ENCODE measurements around the gene ALPL.

ALPL gene

DNA sequence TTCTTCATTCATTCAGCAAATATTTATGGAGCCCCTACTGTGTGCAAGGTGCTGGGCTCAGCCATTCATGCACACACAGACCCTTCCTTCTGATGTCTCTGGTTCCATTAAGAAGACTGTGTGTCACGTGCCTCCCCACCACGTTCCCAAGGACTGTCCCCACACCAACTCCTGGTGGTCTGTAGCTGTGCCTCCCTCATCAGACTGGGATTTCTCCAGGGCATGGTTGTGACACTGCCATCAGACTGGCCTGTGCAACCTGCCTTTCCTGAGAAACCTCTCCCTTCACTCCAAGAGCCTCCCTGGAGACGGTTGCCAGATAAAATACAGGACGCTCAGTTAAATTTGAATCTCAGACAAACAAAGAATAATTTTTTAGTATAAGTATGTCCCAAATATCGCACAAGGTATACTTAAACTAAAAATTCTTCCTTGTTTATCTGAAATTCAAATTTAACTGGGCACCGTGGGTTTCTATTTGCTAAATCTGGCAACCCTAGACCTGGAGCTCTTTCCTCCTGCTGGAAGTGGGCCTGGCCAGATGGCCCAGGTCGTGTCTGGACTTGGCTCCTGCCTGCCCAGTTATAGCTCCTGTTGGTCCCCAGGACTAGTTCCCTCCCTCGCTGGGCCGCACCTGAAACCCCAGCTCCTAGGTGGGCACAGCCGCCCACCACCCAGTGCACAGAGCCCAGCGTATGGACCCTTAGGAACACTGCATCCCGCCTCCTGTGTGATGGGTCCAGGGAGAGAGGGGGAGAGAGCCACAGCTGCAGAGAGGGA, 83.1 kb downstream of the ALPL start:
- Histone ChIP-seq H3K4me3 (ENCODE audit: low read length in 2 of 2) (no peak overlapping the region), H3K9me3 (ENCODE audit: control insufficient read depth in 2 of 2, low read length in 2 of 2) (no peaks in the 10 kb centered on the region), H3K27me3 (ENCODE audit: control insufficient read depth in 1 of 2, insufficient read depth in 2 of 2, low read length in 2 of 2) (peaks cover 13 to 33% of the 10 kb centered on the region in 2 donors), H3K36me3 (ENCODE audit: control insufficient read depth in 2 of 2, insufficient read depth in 2 of 2, low read length in 2 of 2) (no peaks in the 10 kb centered on the region), H3K9ac (ENCODE audit: low read length in 2 of 2) (no peak overlapping the region), H3K4me1 (ENCODE audit: control insufficient read depth, insufficient read depth, low read length) (peaks cover 2% of the 10 kb centered on the region), H3K27ac (ENCODE audit: low read length) (no peak overlapping the region)

DNA sequence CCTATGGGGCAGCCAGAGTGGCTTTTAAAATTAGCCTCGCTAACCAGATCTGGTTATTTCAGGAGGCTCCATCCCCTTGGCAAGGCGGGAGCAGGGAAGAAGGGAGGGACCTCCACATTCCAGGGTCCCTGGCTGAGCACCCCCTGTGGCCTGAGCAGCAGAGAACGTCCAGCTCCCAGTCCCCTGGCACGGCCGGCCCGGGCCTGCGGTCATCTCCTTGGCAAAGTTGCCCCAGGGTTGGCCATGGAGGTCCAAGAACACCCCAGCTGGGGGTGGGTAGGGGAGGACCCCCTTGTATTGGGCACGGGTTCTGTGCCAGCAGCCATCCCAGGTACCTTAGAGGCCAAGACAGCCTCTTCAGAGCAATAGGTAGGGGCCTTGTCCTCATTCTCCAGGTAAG, 84.0 kb downstream of the ALPL start:
- Histone ChIP-seq H3K4me3 (ENCODE audit: low read length in 2 of 2) (no peak overlapping the region), H3K9ac (ENCODE audit: low read length in 2 of 2) (no peak overlapping the region), H3K27ac (ENCODE audit: low read length) (no peak overlapping the region), H3K4me1 (ENCODE audit: control insufficient read depth, insufficient read depth, low read length) (peaks cover 2% of the 10 kb centered on the region), H3K36me3 (ENCODE audit: control insufficient read depth in 2 of 2, insufficient read depth in 2 of 2, low read length in 2 of 2) (no peaks in the 10 kb centered on the region), H3K9me3 (ENCODE audit: control insufficient read depth in 2 of 2, low read length in 2 of 2) (no peaks in the 10 kb centered on the region), H3K27me3 (ENCODE audit: control insufficient read depth in 1 of 2, insufficient read depth in 2 of 2, low read length in 2 of 2) (peaks cover 13 to 33% of the 10 kb centered on the region in 2 donors)

DNA sequence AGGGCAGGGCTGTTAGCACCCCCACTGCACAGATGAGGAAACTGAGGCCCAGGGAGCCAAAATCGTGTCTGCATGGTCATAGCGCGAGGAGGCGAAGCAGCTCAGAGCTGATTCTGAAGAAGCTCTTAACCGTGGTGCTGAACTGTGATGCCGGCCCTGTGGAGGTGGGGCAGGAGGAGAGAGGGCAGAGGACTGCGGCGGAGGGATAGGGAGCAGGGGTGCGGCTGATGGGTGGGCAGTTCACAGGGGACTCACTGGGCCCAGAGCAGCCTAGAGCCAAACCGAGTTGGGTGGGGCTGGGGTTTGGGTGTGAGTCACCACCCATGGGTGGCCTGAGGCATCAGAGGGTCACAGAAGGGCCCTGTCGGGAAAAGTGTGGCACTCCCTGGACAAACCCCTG, 85.3 kb downstream of the ALPL start:
- H3K27me3 ChIP-seq (ENCODE audit: control insufficient read depth in 1 of 2, insufficient read depth in 2 of 2, low read length in 2 of 2) = peaks cover 13 to 27% of the 10 kb centered on the region in 2 donors
- no peak overlapping the region for H3K9ac ChIP-seq (ENCODE audit: low read length in 2 of 2)
- H3K36me3 ChIP-seq (ENCODE audit: control insufficient read depth in 2 of 2, insufficient read depth in 2 of 2, low read length in 2 of 2) = no peaks in the 10 kb centered on the region
- no peak overlapping the region for H3K4me3 ChIP-seq (ENCODE audit: low read length in 2 of 2)
- no peak overlapping the region for H3K27ac ChIP-seq (ENCODE audit: low read length)
- H3K9me3 ChIP-seq (ENCODE audit: control insufficient read depth in 2 of 2, low read length in 2 of 2) = no peaks in the 10 kb centered on the region
- H3K4me1 ChIP-seq (ENCODE audit: control insufficient read depth, insufficient read depth, low read length) = peaks cover 2% of the 10 kb centered on the region

DNA sequence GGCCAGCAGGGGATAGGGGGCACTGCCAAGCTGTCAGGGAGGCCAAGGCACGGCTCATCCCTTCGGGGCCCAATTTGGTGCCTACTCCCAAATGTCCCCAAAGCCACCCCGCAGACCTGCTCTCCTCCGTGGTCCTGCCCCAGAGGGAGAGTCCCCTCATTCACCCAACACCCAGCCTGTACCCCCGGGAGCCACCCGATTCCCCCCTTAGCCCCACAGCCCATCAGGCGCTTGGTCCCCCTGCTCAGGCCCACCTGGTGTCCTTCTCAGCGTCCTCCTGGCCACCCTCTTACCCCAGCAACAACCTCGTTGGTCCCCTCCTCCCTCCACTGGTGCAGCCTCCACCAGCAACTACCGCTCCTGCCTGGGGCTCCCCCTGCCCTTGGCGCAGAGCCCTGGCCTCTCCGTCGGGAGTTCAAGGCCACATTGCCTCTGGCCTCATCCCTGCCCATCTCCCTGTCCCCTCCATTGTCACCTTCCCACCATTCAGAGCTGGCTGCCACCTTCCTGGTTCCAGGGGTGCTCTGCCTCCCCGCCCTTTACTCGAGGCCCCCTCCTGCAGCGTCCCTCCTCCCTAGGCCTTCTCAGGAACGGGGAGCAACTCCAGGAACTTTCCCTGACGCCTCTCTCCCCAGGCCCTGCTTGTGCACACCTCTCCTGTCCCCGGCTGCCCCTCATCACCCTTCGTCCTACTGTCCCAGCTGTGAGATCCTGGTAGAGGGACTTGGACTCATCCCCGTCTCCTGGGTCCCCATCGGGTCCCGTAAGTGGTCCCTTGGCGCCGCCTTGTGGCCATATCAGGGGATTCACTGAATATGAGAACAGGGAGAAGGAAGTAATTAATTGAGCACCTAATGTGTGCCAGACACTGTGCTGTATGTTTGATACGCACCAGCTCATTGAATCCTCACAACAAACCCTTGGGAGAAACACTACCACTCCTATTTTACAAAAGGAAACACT, 86.0 kb downstream of the ALPL start:
- no peak overlapping the region for H3K27ac ChIP-seq (ENCODE audit: low read length)
- H3K9ac ChIP-seq (ENCODE audit: low read length in 2 of 2) = no peak overlapping the region
- H3K27me3 ChIP-seq (ENCODE audit: control insufficient read depth in 1 of 2, insufficient read depth in 2 of 2, low read length in 2 of 2) = peaks cover 13 to 26% of the 10 kb centered on the region in 2 donors
- H3K4me1 ChIP-seq (ENCODE audit: control insufficient read depth, insufficient read depth, low read length) = peaks cover 2% of the 10 kb centered on the region
- no peaks in the 10 kb centered on the region for H3K36me3 ChIP-seq (ENCODE audit: control insufficient read depth in 2 of 2, insufficient read depth in 2 of 2, low read length in 2 of 2)
- H3K4me3 ChIP-seq (ENCODE audit: low read length in 2 of 2) = no peak overlapping the region
- no peaks in the 10 kb centered on the region for H3K9me3 ChIP-seq (ENCODE audit: control insufficient read depth in 2 of 2, low read length in 2 of 2)

DNA sequence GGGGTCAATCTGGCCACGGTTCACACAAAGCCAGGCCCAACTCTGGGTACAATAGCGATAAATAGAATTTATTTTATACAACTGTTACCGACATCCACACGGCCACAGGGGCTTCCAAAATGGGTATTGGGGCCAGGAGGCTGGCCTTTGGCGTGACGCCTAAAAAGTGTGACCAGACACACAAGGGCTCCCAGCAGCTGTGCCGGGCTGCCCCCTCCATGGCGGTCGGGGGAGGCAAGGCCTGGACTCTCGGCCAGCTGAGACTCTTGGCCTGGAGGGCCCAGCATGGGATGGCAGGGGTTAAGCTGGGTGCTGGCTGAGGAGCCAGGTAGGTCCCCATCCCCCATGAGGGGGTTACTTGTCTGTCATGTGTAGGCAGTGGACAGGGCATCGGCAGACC, 87.0 kb downstream of the ALPL start:
- H3K4me1 ChIP-seq (ENCODE audit: control insufficient read depth, insufficient read depth, low read length) = no peaks in the 10 kb centered on the region
- no peaks in the 10 kb centered on the region for H3K9me3 ChIP-seq (ENCODE audit: control insufficient read depth in 2 of 2, low read length in 2 of 2)
- H3K36me3 ChIP-seq (ENCODE audit: control insufficient read depth in 2 of 2, insufficient read depth in 2 of 2, low read length in 2 of 2) = no peaks in the 10 kb centered on the region
- peaks cover 13 to 18% of the 10 kb centered on the region in 2 donors for H3K27me3 ChIP-seq (ENCODE audit: control insufficient read depth in 1 of 2, insufficient read depth in 2 of 2, low read length in 2 of 2)
- H3K4me3 ChIP-seq (ENCODE audit: low read length in 2 of 2) = no peak overlapping the region
- H3K27ac ChIP-seq (ENCODE audit: low read length) = no peak overlapping the region
- H3K9ac ChIP-seq (ENCODE audit: low read length in 2 of 2) = no peak overlapping the region

DNA sequence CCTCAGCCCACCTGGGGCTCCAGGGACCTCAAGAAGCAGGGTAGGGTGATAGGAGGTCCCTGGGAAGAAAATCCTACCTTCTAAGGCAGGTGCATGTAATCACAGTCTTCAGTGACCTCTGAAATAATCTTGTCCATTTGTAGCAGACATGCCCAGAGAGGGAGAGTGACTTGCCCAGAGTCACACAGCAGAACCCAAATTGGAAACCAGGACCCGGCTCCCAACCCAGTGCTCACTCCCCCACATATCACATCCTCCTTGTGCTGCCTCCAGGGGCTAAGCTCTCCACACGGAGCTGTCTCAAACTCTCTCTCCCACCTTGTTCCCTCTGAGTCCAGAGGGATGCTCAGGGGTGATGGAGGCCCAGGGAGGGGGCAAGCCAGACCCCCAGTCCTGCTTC, 87.4 kb downstream of the ALPL start:
- Histone ChIP-seq H3K9me3 (ENCODE audit: control insufficient read depth in 2 of 2, low read length in 2 of 2) (no peaks in the 10 kb centered on the region), H3K27ac (ENCODE audit: low read length) (no peak overlapping the region), H3K36me3 (ENCODE audit: control insufficient read depth in 2 of 2, insufficient read depth in 2 of 2, low read length in 2 of 2) (no peaks in the 10 kb centered on the region), H3K4me3 (ENCODE audit: low read length in 2 of 2) (no peak overlapping the region), H3K27me3 (ENCODE audit: control insufficient read depth in 1 of 2, insufficient read depth in 2 of 2, low read length in 2 of 2) (peaks cover 12 to 15% of the 10 kb centered on the region in 2 donors), H3K9ac (ENCODE audit: low read length in 2 of 2) (no peak overlapping the region), H3K4me1 (ENCODE audit: control insufficient read depth, insufficient read depth, low read length) (no peaks in the 10 kb centered on the region)

DNA sequence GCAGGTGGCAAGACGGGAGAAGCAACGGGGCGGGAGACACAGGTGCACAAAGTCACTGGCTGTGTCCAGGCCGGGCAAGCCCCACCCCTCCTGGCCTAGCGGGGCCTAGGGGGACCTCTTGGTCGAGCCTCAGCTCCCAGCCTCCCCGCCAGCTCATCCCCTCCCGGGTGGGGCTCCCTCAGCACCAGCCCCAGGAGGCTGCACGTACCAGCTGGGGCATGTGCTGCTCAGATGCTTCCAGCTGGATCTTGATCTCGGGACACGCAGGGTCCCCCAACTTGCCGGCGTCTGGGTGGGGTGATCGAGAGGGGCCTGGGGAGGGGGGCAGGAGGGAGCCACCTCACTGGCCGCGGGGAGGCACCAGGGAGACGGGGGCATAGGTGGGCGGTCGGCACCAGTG, 88.5 kb downstream of the ALPL start:
- H3K36me3 ChIP-seq (ENCODE audit: control insufficient read depth in 2 of 2, insufficient read depth in 2 of 2, low read length in 2 of 2) = no peaks in the 10 kb centered on the region

DNA sequence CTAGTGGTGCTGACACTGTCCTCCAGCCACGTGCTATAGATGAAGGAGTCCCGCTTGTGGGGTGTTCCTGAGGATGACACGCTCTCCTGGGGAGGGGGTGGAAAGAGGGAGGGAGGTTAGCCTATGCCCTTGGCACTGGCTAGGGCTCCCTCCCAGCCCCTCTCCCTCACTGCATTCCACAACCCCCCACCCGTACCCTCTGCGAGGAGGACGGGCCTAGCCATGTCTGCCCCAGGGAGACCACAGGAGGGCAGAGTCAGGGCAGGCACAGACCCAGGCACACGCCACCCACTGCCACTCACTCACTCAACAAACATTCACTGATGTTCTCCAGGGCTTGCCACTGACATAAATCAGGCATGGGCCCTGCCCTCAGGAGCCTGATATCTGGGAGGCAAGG, 89.2 kb downstream of the ALPL start:
- H3K4me1 ChIP-seq (ENCODE audit: control insufficient read depth, insufficient read depth, low read length) = no peaks in the 10 kb centered on the region
- no peak overlapping the region for H3K4me3 ChIP-seq (ENCODE audit: low read length in 2 of 2)
- H3K36me3 ChIP-seq (ENCODE audit: control insufficient read depth in 2 of 2, insufficient read depth in 2 of 2, low read length in 2 of 2) = no peaks in the 10 kb centered on the region
- H3K27ac ChIP-seq (ENCODE audit: low read length) = no peak overlapping the region
- H3K9ac ChIP-seq (ENCODE audit: low read length in 2 of 2) = no peak overlapping the region
- H3K27me3 ChIP-seq (ENCODE audit: control insufficient read depth in 1 of 2, insufficient read depth in 2 of 2, low read length in 2 of 2) = peaks cover 14 to 18% of the 10 kb centered on the region in 2 donors
- no peaks in the 10 kb centered on the region for H3K9me3 ChIP-seq (ENCODE audit: control insufficient read depth in 2 of 2, low read length in 2 of 2)

More for the DNA sequence above, 88.5 kb downstream of the ALPL start:
- Histone ChIP-seq H3K9ac (ENCODE audit: low read length in 2 of 2) (no peak overlapping the region), H3K27me3 (ENCODE audit: control insufficient read depth in 1 of 2, insufficient read depth in 2 of 2, low read length in 2 of 2) (peaks cover 14 to 20% of the 10 kb centered on the region in 2 donors), H3K9me3 (ENCODE audit: control insufficient read depth in 2 of 2, low read length in 2 of 2) (no peaks in the 10 kb centered on the region), H3K4me1 (ENCODE audit: control insufficient read depth, insufficient read depth, low read length) (no peaks in the 10 kb centered on the region), H3K27ac (ENCODE audit: low read length) (no peak overlapping the region), H3K4me3 (ENCODE audit: low read length in 2 of 2) (no peak overlapping the region)

DNA sequence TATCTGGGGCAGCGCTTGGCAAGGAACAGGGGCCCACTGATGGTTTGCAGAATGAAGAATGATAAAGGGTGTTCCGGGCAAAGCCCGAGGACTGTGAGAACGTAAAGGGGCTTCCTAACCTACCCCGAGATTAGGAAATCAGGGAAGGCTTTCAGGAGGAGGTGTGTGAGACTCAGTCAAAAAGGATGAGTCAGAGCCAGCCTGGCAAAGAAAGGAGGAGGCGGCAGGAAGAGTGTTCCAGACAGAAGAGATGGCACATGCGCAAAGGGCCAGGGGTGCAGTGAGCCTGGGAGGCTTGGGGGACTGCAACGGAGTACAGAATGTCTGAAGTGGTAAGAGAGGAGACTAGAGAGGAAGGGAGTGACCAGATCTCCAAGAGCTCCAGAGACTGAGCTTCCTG, 89.7 kb downstream of the ALPL start:
- H3K4me3 ChIP-seq (ENCODE audit: low read length in 2 of 2) = no peak overlapping the region
- no peaks in the 10 kb centered on the region for H3K4me1 ChIP-seq (ENCODE audit: control insufficient read depth, insufficient read depth, low read length)
- no peaks in the 10 kb centered on the region for H3K9me3 ChIP-seq (ENCODE audit: control insufficient read depth in 2 of 2, low read length in 2 of 2)
- H3K9ac ChIP-seq (ENCODE audit: low read length in 2 of 2) = no peak overlapping the region
- H3K27ac ChIP-seq (ENCODE audit: low read length) = no peak overlapping the region
- H3K36me3 ChIP-seq (ENCODE audit: control insufficient read depth in 2 of 2, insufficient read depth in 2 of 2, low read length in 2 of 2) = no peaks in the 10 kb centered on the region
- H3K27me3 ChIP-seq (ENCODE audit: control insufficient read depth in 1 of 2, insufficient read depth in 2 of 2, low read length in 2 of 2) = peaks cover 11 to 18% of the 10 kb centered on the region in 2 donors

DNA sequence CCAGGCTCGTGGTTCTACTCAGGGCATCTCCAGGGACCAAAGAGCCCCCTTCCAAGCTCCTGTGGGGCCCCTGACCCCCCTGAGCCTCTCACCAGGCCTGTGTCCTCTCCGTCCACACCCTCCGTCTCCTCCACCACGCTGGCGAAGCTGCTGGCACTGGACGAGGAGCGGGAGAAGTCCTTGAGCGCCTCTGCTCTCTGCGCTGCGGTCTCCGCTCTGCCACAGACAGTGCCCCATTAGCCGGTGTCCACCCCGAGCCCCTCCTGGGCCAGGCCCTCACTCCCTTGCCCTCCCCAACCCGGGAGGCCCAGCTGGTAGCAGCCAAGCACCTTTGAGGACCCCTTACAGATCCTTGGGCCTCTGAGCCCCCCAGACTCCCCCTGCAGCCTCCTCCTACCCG, 90.2 kb downstream of the ALPL start:
- H3K4me3 ChIP-seq (ENCODE audit: low read length in 2 of 2) = no peak overlapping the region
- no peaks in the 10 kb centered on the region for H3K36me3 ChIP-seq (ENCODE audit: control insufficient read depth in 2 of 2, insufficient read depth in 2 of 2, low read length in 2 of 2)
- H3K27me3 ChIP-seq (ENCODE audit: control insufficient read depth in 1 of 2, insufficient read depth in 2 of 2, low read length in 2 of 2) = peaks cover 10 to 18% of the 10 kb centered on the region in 2 donors
- no peaks in the 10 kb centered on the region for H3K4me1 ChIP-seq (ENCODE audit: control insufficient read depth, insufficient read depth, low read length)
- no peaks in the 10 kb centered on the region for H3K9me3 ChIP-seq (ENCODE audit: control insufficient read depth in 2 of 2, low read length in 2 of 2)
- H3K9ac ChIP-seq (ENCODE audit: low read length in 2 of 2) = no peak overlapping the region
- no peak overlapping the region for H3K27ac ChIP-seq (ENCODE audit: low read length)

Data from stomach smooth muscle (tissue), 2 donors.